Neural crest cell (in vitro differentiated cells): ENCODE results near the gene HOXC9. TPM values are rescaled to one million over a fixed set of nuclear protein-coding genes. Genes with fewer than 3 reads are reported as not detected.

ENCODE experiments used
- DNase-seq: peaks from one replicate; pipeline ENCODE4 v3.0.0; 2021; ENCODE audit warnings: low read depth, mixed read lengths, low spot score
- H3K27ac Mint-ChIP-seq: one replicate; pipeline ENCODE4 v1.8.0; 2021; ENCODE audit warnings: mild to moderate bottlenecking, mixed read lengths; ENCODE audit not compliant: unreplicated experiment
- H3K27me3 Mint-ChIP-seq: 2 replicates; pipeline ENCODE4 v1.8.0; 2021; ENCODE audit warnings: low read depth, mild to moderate bottlenecking, mixed read lengths
- H3K36me3 Mint-ChIP-seq: 2 replicates; pipeline ENCODE4 v1.8.0; 2021; ENCODE audit warnings: low read depth, mild to moderate bottlenecking, mixed read lengths
- H3K4me1 Mint-ChIP-seq: 2 replicates; pipeline ENCODE4 v1.8.0; 2021; ENCODE audit warnings: mixed read lengths
- H3K4me3 Mint-ChIP-seq: one replicate; pipeline ENCODE4 v1.8.0; 2021; ENCODE audit warnings: mild to moderate bottlenecking, mixed read lengths
- H3K9me3 Mint-ChIP-seq: 2 replicates; pipeline ENCODE4 v1.8.0; 2021; ENCODE audit warnings: mixed read lengths
- CTCF ChIP-seq: fragments of 200-600 bp; sonication (generic); conservative IDR thresholded peaks from 2 replicates; pipeline ENCODE4 v1.5.0; 2021; ENCODE audit warnings: antibody characterized with exemption, mild to moderate bottlenecking
- total RNA-seq: library from RNA; stranded (reverse); gene quantifications from 2 replicates; pipeline ENCODE4 v1.2.1, GENCODE V29; 2021

Gene HOXC9
- total RNA-seq, 1 donor from 2014 or later, result 6.3 TPM

GRCh38 chr12:53994264-53995001, 5.5 kb upstream of the HOXC9 start:
- Mint-ChIP-seq H3K4me3 (peak overlapping the region; percentile 87), H3K27ac (no peak overlapping the region), H3K4me1 (peaks cover 1% of the 10 kb centered on the region), H3K9me3 (no peaks in the 10 kb centered on the region), H3K27me3 (peaks cover 100% of the 10 kb centered on the region), H3K36me3 (no peaks in the 10 kb centered on the region)
- no peak for DNase-seq
- TF ChIP-seq CTCF, result no peak

GRCh38 chr12:53995002-53995377, 5.0 kb upstream of the HOXC9 start:
- no peak for TF ChIP-seq CTCF
- Mint-ChIP-seq H3K36me3 (no peaks in the 10 kb centered on the region), H3K4me1 (no peaks in the 10 kb centered on the region), H3K4me3 (peak overlapping the region; percentile 75), H3K27me3 (peaks cover 100% of the 10 kb centered on the region), H3K27ac (no peak overlapping the region), H3K9me3 (no peaks in the 10 kb centered on the region)
- DNase-seq, result no peak

- no peak for TF ChIP-seq CTCF
- no peaks in the 10 kb centered on the region for H3K9me3 Mint-ChIP-seq
- peak overlapping the region; percentile 75 for H3K4me3 Mint-ChIP-seq
- no peaks in the 10 kb centered on the region for H3K4me1 Mint-ChIP-seq
- H3K27ac Mint-ChIP-seq, result peak overlapping the region; percentile 91
- no peaks in the 10 kb centered on the region for H3K36me3 Mint-ChIP-seq
- peaks cover 100% of the 10 kb centered on the region for H3K27me3 Mint-ChIP-seq
- DNase-seq, result no peak
These were observed 4.4 kb upstream of the HOXC9 start for GRCh38 chr12:53995378-53996239.

GRCh38 chr12:53996240-53997203, 3.4 kb upstream of the HOXC9 start:
- Mint-ChIP-seq H3K27me3 (peaks cover 100% of the 10 kb centered on the region), H3K4me1 (no peaks in the 10 kb centered on the region), H3K9me3 (no peaks in the 10 kb centered on the region), H3K27ac (no peak overlapping the region), H3K4me3 (peak overlapping the region; percentile 68), H3K36me3 (no peaks in the 10 kb centered on the region)
- no peak for DNase-seq
- TF ChIP-seq CTCF, result no peak
